Measurements from ENCODE around the gene VSIG10. TPM values are rescaled to one million over a fixed set of nuclear protein-coding genes. Genes with fewer than 3 reads are reported as not detected.

The VSIG10 gene
- total RNA-seq, 1 experiment from 2014 or later, result 97.4 TPM

GRCh38 chr12:118017926-118018325, 85.9 kb downstream of the VSIG10 start:
- no peak overlapping the region for H3K9ac ChIP-seq (ENCODE audit: extremely low read depth, insufficient read length, low read length)
- no peak overlapping the region for H3K4me2 ChIP-seq (ENCODE audit: insufficient read depth, insufficient read length, low read length)

More at GRCh38 chr12:118017926-118018325, 85.9 kb downstream of the VSIG10 start:
- no peak overlapping the region for H3K27ac Mint-ChIP-seq
- no peak overlapping the region for H3K18ac ChIP-seq (ENCODE audit: insufficient read length, low read depth, low read length)
- H2AFZ ChIP-seq (ENCODE audit: low read length), result no peak overlapping the region
- 0 out of 2 replicates have a peak, but pooled peaks cover 2% of the 10 kb centered on the region for H3K79me2 ChIP-seq (ENCODE audit: insufficient read depth, low read length)
- H2BK12ac ChIP-seq (ENCODE audit: insufficient read length, low read depth, low read length), result no peak overlapping the region
- no peak overlapping the region for H2BK20ac ChIP-seq (ENCODE audit: low read depth, low read length, poor library complexity, severe bottlenecking)
- peaks cover 29 to 48% (median 41%) of the 10 kb centered on the region in 3 experiments; a peak in 6 of 7 replicates for H3K36me3 Mint-ChIP-seq (ENCODE audit: insufficient read depth in 1 of 3, low read depth in 3 of 3)
- peak overlapping the region; percentile 80 to 86 for H3K4me3 Mint-ChIP-seq
- no peak overlapping the region for H3K23ac ChIP-seq (ENCODE audit: insufficient read length, low read depth, low read length)
- H3K27me3 ChIP-seq (ENCODE audit: insufficient read depth, low read length), result no peaks in the 10 kb centered on the region
- peaks cover 0 to 2% of the 10 kb centered on the region in 2 experiments; a peak in 2 of 5 replicates for H3K9me3 Mint-ChIP-seq
- H3K23me2 ChIP-seq (ENCODE audit: insufficient read length, low read depth, low read length, poor library complexity, severe bottlenecking), result no peaks in the 10 kb centered on the region
- no peak overlapping the region for H3T11ph ChIP-seq (ENCODE audit: low read length)
- no peak overlapping the region for H4K8ac ChIP-seq (replicated peaks; ENCODE audit: insufficient read length, low read depth, low read length)
- H3K9me3 ChIP-seq (ENCODE audit: control insufficient read depth, low read depth, low read length), result no peaks in the 10 kb centered on the region
- H4K5ac ChIP-seq (ENCODE audit: insufficient read length, low read depth, low read length), result no peak overlapping the region
- no peaks in the 10 kb centered on the region for H4K20me1 ChIP-seq (ENCODE audit: control insufficient read depth, insufficient read depth, insufficient read length)
- no peak overlapping the region for H4K91ac ChIP-seq (ENCODE audit: insufficient read length, low read depth, low read length)
- no peak for TF ChIP-seq CTCF (conservative IDR thresholded peaks at IDR 0.05)
- no peaks in the 10 kb centered on the region; the same call in none of the 2 replicates for H3K27me3 Mint-ChIP-seq (ENCODE audit: low read depth)
- H2BK15ac ChIP-seq (ENCODE audit: low read depth, low read length), result no peak overlapping the region
- H3K27ac ChIP-seq (ENCODE audit: insufficient read length, low read depth, low read length), result no peak overlapping the region
- H3K4me1 ChIP-seq (ENCODE audit: insufficient read depth, low read length), result no peaks in the 10 kb centered on the region
- H3K56ac ChIP-seq (ENCODE audit: insufficient read length, low read depth, low read length), result no peak overlapping the region
- H3K4me1 Mint-ChIP-seq, result peaks cover 5 to 16% of the 10 kb centered on the region in 2 experiments
- H3K14ac ChIP-seq (ENCODE audit: insufficient read depth, low read length), result no peak overlapping the region
- no peak overlapping the region for H3K4ac ChIP-seq (ENCODE audit: low read depth, low read length)
- no peak overlapping the region for H2AK5ac ChIP-seq (ENCODE audit: insufficient read length, low read length)
- H2BK120ac ChIP-seq (ENCODE audit: low read depth, low read length, poor library complexity, severe bottlenecking), result no peak overlapping the region
- no peak for DNase-seq
- peaks cover 8% of the 10 kb centered on the region for H3K79me1 ChIP-seq (ENCODE audit: insufficient read depth, low read depth, low read length, poor library complexity, severe bottlenecking)
- no peak overlapping the region for H2BK5ac ChIP-seq (ENCODE audit: insufficient read length, low read length)

Data from H9 (cell line).